ENCODE measurements around the gene ASAP3.

Gene ASAP3

GRCh38 chr1:23528250-23528978 lies 44.4 kb upstream of the ASAP3 start:
- H3K4me3 ChIP-seq (IDR thresholded peaks at IDR 0.05; ENCODE audit: insufficient read depth, low read depth, low read length): no peak overlapping the region
- H3K79me2 ChIP-seq (ENCODE audit: insufficient read depth, low read depth): peaks cover 60% of the 10 kb centered on the region

GRCh38 chr1:23527900-23528249 lies 43.9 kb upstream of the ASAP3 start:
- H4K20me1 ChIP-seq (ENCODE audit: insufficient read depth): no peaks in the 10 kb centered on the region
- H2AFZ ChIP-seq (ENCODE audit: low read depth): no peak overlapping the region
- H3K36me3 ChIP-seq (ENCODE audit: insufficient read depth): peaks cover 5% of the 10 kb centered on the region; the same call in 1 of the 2 replicates
- peak overlapping the region; percentile 7 for H3K4me3 ChIP-seq (IDR thresholded peaks at IDR 0.05; ENCODE audit: insufficient read depth, low read depth, low read length)
- peak overlapping the region; percentile 96; the same call in 1 of the 2 replicates for H3K9ac ChIP-seq
- H3K4me1 ChIP-seq (ENCODE audit: low read depth, poor library complexity, severe bottlenecking): peaks cover 74% of the 10 kb centered on the region
- H3K27me3 ChIP-seq (ENCODE audit: insufficient read depth, low read depth): no peaks in the 10 kb centered on the region
- H3K27ac ChIP-seq: peak overlapping the region; percentile 87
- TF ChIP-seq CTCF (conservative IDR thresholded peaks at IDR 0.05; ENCODE audit: low read depth, low read length): 0 out of 2 replicates have a peak, but pooled peaks have one; percentile 25
- peak overlapping the region; percentile 98 for H3K4me2 ChIP-seq
- peaks cover 65% of the 10 kb centered on the region for H3K79me2 ChIP-seq (ENCODE audit: insufficient read depth, low read depth)

More at GRCh38 chr1:23528250-23528978, 44.4 kb upstream of the ASAP3 start:
- H3K36me3 ChIP-seq (ENCODE audit: insufficient read depth): no peaks in the 10 kb centered on the region
- H3K4me1 ChIP-seq (ENCODE audit: low read depth, poor library complexity, severe bottlenecking): peaks cover 74% of the 10 kb centered on the region
- H3K27me3 ChIP-seq (ENCODE audit: insufficient read depth, low read depth): no peaks in the 10 kb centered on the region
- H3K27ac ChIP-seq: peak overlapping the region; percentile 87
- no peak overlapping the region for H2AFZ ChIP-seq (ENCODE audit: low read depth)
- no peaks in the 10 kb centered on the region for H4K20me1 ChIP-seq (ENCODE audit: insufficient read depth)
- TF ChIP-seq CTCF (conservative IDR thresholded peaks at IDR 0.05; ENCODE audit: low read depth, low read length): no peak
- peak overlapping the region; percentile 96; the same call in 1 of the 2 replicates for H3K9ac ChIP-seq
- H3K4me2 ChIP-seq: peak overlapping the region; percentile 98

GRCh38 chr1:23527366-23527765 lies 43.4 kb upstream of the ASAP3 start:
- Histone ChIP-seq H3K27me3 (ENCODE audit: insufficient read depth, low read depth) (no peaks in the 10 kb centered on the region), H2AFZ (ENCODE audit: low read depth) (no peak overlapping the region), H3K4me1 (ENCODE audit: low read depth, poor library complexity, severe bottlenecking) (peaks cover 74% of the 10 kb centered on the region), H4K20me1 (ENCODE audit: insufficient read depth) (no peaks in the 10 kb centered on the region), H3K9ac (peak overlapping the region; percentile 96; the same call in 1 of the 2 replicates), H3K4me2 (peak overlapping the region; percentile 98), H3K36me3 (ENCODE audit: insufficient read depth) (peaks cover 10% of the 10 kb centered on the region; the same call in 1 of the 2 replicates), H3K79me2 (ENCODE audit: insufficient read depth, low read depth) (peaks cover 70% of the 10 kb centered on the region), H3K4me3 (IDR thresholded peaks at IDR 0.05; ENCODE audit: insufficient read depth, low read depth, low read length) (peak overlapping the region; percentile 7), H3K27ac (peak overlapping the region; percentile 87)
- TF ChIP-seq CTCF (conservative IDR thresholded peaks at IDR 0.05; ENCODE audit: low read depth, low read length): no peak; the same call in 1 of the 2 replicates

- H3K4me1 ChIP-seq (ENCODE audit: low read depth, poor library complexity, severe bottlenecking): peaks cover 74% of the 10 kb centered on the region
- peak overlapping the region; percentile 63; the same call in 1 of the 2 replicates for H3K9ac ChIP-seq
- H3K36me3 ChIP-seq (ENCODE audit: insufficient read depth): peaks cover 13% of the 10 kb centered on the region; the same call in 1 of the 2 replicates
- peak overlapping the region; percentile 98 for H3K4me2 ChIP-seq
- peak overlapping the region; percentile 40 for H3K4me3 ChIP-seq (IDR thresholded peaks at IDR 0.05; ENCODE audit: insufficient read depth, low read depth, low read length)
- H4K20me1 ChIP-seq (ENCODE audit: insufficient read depth): no peaks in the 10 kb centered on the region
- H3K79me2 ChIP-seq (ENCODE audit: insufficient read depth, low read depth): peaks cover 78% of the 10 kb centered on the region
- H3K27ac ChIP-seq: peak overlapping the region; percentile 87
- H2AFZ ChIP-seq (ENCODE audit: low read depth): no peak overlapping the region
- no peak for TF ChIP-seq CTCF (conservative IDR thresholded peaks at IDR 0.05; ENCODE audit: low read depth, low read length)
- no peaks in the 10 kb centered on the region for H3K27me3 ChIP-seq (ENCODE audit: insufficient read depth, low read depth)
These were observed 42.5 kb upstream of the ASAP3 start for GRCh38 chr1:23526329-23527041.

All from KMS-11 (cell line).